ENCODE results near the gene IGF2BP3.

The IGF2BP3 gene

DNA sequence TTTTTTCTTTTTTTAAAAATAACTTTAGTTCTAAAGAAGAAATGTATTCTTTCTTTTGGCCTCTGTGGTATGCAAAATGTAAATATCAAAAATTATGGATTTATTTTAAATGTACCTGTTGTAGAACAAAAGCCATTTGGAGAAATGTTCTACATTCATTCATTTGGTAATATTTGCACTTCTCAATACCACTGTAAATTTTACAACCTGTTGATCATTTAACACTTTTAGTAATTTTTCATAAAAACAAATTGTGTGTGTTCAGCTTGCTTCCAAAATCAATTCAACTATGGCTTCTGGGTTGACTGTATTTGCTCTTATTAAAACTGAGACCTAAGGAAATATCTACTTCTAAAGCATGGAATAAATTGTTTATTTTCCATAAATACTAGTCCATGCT is 2.3 kb upstream of the IGF2BP3 start:
- in situ Hi-C loops (cut with HindIII; ENCODE audit: low sequenced_read_pairs): no loop called here

DNA sequence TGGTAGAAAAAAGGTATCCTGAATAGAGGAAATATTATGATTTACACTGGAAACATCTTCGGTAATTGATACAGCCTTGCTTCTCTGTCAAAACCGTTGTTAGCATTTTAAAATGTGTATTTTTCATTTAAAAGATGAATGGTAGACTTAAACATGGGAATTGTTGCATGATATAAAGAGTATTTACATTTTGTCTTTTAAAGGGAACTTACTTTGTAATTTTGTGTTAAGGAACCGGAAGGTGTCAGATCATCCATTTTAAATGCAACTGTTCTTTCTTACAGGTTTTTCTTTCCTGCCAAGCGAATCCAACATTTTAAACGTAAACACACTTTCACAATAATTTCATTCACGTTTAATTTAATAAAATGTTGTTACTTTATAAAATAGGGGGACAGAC is 1.8 kb upstream of the IGF2BP3 start:
- in situ Hi-C loops (cut with HindIII; ENCODE audit: low sequenced_read_pairs): no loop called here

DNA sequence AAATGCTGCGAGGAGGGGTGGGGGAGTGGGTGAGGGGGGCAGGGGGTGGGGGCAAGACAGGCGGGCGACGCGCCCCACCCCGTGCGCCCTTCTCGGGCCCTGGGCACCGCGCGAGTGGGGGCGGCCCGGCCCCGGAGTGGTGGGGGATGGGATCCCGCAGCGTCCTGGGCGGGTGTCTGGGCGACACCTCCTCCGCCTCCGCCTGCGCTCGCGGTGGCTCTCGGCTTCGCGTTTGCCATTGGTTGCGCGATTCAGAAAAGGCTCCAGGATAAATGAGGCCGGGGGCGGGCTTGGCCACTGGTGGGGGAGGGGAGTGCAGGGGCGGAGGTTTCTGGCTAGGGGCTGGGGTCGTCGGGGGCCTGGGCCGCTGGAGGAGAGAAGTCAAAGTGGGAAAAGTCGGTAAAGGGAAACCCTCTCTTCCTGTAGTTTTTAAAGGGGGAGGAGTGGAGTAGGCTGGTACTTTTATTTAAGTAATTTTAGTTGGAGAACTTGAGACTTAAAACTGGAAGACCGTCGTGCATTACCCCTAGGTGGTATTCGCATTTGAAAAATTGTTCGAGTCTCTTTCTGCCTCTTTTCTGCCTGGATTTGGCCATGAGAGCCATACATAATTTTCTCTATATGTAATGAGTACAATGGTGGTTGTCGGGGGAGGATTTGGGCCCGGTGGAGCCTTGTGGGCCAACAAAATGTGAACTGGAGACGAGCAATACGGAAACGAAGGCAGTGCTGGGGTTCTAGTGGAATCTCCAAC is 992 bp upstream of the IGF2BP3 start:
- in situ Hi-C loops (cut with HindIII; ENCODE audit: low sequenced_read_pairs): no loop called here

DNA sequence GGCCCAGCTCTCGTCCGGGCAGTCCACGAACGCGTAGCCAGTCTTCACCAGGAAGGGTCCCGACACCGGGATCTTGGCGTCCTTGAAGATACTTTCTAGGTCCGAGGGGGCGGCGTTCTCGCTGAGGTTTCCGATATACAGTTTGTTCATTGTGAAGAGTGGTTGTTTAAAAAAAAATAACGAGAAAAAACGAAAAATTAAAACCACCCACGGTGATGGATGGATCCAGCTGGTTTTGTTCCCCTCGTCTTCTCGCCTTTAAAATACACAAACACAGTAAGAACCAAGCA is 385 bp downstream of the IGF2BP3 start:
- in situ Hi-C loops (cut with HindIII; ENCODE audit: low sequenced_read_pairs): no loop called here

DNA sequence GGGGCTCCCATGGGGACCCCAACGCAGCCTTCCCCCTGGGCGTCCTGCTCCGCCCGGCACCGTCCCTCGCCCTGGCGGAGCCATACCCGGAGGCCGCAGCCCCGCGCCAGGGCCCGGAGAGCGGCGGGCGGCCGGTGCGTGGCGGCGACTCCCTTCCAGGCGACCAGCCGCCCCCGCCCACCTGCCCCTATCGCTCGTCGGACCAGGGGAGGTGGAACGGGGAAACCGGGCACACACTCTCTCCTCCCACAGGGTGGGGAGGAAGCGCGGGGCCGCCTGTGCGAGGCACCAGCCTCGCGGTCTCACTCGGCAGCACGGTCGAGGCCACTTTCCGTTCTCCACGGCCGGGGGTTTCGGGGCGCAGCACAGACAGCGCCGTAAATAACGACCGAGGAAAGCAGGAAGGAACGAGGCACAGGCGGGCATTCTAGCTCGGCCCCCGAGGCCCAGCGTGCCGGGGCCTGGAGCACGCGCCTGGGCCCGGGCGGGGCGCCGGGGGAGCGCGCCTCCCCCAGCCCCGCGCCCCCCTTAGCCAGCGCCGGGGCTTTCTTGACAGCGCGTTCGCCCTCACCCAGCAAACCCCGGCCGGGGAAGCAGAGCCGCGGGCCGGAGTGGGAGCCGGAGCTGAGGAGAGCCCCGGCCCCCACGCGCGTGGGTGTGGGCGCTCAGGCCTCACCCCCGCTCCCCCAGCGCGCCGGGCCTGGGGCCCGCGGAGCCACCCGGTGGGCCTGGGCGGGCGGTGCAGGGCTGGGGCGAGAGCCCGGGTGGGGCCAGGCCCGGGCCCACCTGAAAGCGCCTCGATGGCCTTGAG is 936 bp downstream of the IGF2BP3 start:
- in situ Hi-C loops (cut with HindIII; ENCODE audit: low sequenced_read_pairs): no loop called here

DNA sequence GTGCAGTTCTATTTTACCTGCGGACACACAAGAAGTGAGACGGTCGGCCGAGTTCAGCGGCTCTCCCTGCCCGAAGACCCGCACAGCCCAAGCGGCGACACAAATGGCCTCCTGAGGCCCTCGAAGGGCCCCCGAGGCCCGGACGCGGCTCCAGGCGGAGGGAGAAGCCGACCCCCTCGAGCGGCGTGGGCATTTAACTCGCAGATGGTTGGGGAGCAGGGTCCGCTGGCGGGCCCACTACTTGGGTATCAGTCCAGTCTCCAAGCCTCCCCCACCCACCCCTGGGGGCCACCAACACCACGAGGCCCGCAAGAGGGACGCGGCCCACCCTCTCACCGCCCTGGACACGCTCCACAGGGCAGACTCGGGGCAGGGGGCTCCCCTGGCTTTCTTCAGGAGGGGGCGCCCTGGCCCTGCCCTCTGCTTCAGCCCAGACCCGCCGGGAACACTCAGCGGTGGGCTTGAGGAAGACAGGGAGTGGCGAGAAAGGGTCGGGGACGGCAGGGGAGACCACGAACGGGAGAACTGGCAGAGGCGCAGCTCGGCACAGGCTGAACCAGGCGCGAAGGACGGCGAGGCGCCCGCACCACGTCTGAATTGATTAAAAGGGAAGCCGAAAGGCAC is 1.7 kb downstream of the IGF2BP3 start:
- in situ Hi-C loops (cut with HindIII; ENCODE audit: low sequenced_read_pairs): no loop called here

DNA sequence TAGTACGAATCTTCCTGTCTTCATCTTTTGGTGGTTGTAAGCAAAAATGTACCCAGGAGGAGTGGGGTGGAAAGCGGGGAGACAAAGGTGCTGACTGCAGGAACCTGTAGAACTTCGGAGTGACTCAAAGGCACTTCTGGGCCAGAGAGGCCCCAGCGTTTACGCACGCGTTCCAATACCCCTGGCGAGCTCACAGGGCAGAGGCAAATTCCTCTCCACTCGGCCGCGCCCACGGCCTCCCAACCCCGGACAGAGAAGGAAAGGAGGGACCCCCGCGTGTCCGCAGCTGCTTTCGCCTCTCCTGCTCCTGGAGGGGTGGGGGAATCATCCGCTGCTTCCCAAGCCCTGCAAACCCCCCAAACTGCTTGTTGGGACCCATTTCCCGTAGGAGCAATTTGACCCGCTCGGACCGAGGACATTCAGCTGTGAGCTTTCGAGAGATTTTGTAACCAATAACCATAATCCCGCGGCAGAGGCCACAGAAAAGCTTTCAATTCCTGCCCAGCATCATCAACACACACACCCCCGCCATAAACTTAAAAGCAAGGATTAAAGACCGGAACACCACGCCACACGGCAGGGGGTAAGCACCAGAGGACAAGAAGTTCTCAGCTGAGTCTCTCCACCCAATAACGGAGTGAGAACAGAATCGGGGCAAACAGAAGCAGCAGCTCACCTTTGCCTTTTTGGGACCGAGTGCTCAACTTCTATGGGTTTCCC is 2.3 kb downstream of the IGF2BP3 start:
- in situ Hi-C loops (cut with HindIII; ENCODE audit: low sequenced_read_pairs): no loop called here

DNA sequence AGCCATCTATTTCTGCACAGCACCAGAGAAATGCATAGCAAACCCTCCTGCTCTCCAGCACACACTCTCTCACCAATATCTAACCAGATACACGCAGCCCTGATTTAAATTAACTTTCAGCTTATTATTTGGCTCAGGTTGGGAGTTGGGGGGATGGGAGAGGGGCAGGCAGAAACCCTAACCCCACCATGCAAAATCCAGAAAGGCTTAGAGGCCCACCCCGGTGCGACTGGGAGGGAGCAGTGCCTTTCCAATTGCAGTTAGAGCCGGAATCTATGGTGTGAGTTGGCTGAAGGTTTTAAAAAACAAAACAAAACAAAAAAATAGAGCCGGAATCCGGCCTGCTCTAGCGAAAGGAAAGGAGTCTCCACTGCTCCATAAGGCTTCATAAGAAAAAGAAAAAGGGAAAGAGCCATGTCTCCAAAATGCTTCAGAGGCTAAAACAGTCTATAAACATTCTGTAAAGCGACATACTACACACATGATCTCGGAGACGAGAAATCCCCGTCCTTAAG is 2.9 kb downstream of the IGF2BP3 start:
- in situ Hi-C loops (cut with HindIII; ENCODE audit: low sequenced_read_pairs): no loop called here

DNA sequence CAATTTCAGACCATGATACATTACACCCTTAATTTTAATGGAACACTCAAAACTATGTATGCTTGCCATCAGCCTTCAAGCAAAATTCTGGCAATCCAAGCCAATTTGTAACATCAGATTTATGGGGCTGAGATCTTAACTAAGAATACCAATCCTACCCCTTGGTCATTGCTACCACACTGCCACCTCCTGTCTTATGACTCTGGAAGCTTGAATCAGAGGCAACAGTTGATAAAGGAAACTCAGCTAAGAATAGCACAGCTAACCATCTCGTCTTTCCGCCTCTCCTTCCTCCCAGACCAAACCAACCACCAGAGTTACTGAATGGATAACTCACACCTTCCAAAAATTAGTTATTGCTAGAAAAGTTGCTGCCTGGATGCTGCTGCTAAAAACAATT is 7.4 kb downstream of the IGF2BP3 start:
- in situ Hi-C loops (cut with HindIII; ENCODE audit: low sequenced_read_pairs): no loop called here

DNA sequence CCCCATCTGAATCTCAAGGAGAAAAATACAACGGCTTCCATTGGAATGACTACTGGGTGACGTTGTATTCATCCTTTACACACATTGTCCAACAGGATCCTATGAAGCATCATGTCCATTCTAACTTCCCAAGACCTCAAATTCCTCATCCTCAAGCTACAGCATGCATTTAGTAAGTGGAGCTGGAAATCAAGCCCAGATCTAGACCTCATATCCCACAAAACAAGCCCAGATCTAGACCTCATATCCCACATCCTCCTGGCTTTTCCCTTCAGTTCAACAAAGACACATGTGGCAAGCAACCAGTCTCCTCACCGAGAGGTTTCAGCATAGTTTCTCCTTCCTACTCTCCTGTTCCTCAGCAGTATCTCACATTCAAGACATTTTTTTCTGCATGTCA is 12.2 kb downstream of the IGF2BP3 start:
- in situ Hi-C loops (cut with HindIII; ENCODE audit: low sequenced_read_pairs): no loop called here

DNA sequence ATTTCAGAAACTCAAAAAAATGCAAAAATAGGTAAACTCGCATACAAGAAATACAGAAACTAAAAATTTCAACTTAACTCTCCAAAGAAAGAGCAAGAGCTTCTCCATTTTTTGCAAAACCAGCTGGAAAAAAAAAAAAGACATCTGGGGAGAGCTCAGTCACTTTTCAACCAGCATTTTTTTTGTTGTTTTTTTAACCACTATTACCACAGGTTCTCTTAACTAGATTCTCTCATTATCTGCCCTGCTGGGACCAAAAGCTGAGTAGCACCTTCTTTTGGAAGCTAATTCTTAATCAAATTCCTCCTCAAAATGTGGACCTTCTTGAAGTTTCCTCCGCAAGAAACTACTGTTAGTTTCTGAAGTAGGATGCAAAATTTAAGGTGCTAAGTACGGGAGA is 14.2 kb downstream of the IGF2BP3 start:
- in situ Hi-C loops (cut with HindIII; ENCODE audit: low sequenced_read_pairs): no loop called here

DNA sequence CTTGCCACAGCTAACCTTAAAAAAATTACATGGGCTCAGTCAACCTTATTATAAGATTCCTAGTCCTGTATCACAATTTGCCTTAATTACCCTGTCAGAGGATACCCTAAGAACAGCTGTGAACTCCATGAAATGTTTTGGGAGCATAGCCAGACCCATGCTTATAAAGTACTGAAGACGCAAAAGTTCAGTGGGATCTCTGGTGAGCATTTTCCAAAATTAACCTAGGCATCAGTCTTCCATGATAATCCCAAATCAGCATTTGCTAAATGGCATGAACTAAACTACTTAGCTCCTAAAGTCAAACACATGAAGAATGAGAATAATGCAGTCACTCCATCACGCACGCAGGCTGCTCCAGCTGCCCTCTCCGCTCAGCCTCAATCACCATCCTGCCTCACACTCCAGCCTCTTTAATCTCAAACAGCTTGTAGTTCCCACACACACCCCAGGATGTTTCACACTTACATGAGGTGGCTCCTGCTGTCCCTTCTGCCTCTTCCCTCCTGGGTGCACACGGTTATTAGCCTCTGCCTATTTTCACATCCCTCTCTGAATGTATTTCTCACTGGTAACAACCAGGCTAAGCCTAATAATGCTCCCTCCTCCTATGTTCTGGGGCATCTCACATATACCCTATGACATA is 15.3 kb downstream of the IGF2BP3 start:
- in situ Hi-C loops (cut with HindIII; ENCODE audit: low sequenced_read_pairs): no loop called here

DNA sequence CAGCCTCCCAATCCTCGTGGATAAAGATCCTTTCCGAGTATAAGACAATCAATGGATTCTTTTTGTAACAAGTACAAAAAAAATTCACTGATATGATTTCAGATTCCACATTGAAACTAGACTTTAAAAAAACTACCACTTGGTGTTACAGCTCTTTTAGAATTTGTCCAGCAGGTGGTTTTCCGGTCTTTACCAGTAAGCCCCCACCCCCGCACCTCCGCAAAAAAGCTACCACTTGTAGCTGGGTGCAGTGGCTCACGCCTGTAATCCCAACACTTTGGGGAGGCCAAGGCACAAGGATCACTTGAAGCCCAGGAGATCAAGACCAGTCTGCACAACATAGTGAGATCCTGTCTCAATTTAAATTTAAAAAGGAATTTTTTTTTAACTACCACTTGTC is 19.8 kb downstream of the IGF2BP3 start:
- in situ Hi-C loops (cut with HindIII; ENCODE audit: low sequenced_read_pairs): no loop called here

DNA sequence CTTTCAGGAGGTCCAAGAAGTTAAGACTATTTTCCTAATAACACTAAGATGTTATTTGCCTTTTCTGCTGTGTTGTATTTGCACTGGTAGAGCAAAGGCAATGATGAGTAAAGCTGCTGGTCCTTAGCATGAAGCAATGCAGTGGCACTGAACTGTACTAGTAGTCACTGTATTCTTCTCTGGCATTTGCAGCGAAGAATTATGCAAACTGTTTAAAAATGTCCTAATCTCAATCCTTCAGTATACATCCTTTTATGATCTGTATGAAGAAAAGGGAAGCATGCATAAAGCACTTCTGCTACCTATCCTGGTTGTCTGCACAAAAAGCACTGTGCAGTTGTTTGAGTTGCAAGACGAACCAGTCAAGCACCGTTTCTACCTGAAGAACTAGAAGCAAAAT is 20.4 kb downstream of the IGF2BP3 start:
- in situ Hi-C loops (cut with HindIII; ENCODE audit: low sequenced_read_pairs): no loop called here

DNA sequence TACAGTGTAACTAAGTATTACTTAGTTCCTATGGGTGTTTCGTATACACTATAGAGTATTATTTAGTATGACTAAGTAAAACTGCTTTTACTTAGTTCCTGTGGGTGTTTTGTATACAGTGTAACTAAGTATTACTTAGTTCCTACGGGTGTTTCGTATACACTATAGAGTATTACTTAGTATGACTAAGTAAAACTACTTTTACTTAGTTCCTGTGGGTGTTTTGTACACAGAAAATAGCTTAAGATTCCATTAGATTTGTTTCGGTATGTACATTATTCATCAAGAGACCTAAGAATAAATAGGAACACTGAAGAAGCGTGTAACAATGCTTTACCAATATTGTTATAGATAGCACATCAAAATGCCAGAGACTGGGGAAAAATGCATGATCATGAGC is 25.0 kb downstream of the IGF2BP3 start:
- in situ Hi-C loops (cut with HindIII; ENCODE audit: low sequenced_read_pairs): no loop called here

DNA sequence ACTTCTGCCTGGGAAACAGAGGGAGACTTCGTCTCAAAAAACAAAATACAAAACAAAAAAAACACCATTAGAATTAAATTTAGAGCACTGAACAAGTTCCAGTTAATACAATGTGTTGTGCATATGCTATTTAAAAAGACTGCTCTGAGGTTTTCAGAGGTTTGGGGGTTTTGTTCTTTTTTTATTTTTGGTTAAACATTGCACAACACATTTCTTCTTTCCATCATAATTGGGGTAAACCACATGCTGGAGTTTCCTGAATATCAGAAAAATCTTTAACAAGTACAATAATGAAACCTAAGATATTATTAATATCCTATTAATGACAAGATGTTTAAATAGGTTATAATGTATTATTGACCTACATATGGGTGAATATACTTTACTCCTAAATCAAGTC is 26.3 kb downstream of the IGF2BP3 start:
- in situ Hi-C loops (cut with HindIII; ENCODE audit: low sequenced_read_pairs): no loop called here

DNA sequence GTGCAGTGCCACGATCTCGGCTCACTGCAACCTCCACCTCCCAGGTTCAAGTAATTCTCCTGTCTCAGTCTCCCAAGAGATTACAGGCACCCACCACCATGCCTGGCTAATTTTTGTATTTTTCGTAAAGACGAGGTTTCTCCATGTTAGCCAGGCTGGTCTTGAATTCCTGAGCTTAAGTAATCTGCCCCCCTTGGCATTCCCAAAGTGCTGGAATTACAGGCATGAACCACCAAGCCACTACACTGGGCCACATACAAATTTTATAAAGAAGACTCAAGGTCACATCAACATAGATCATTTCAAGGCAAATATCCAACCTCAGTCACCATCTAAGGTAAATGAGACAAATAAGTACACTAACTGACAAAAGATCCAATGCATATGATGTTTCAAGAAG is 32.1 kb downstream of the IGF2BP3 start:
- in situ Hi-C loops (cut with HindIII; ENCODE audit: low sequenced_read_pairs): no loop called here

DNA sequence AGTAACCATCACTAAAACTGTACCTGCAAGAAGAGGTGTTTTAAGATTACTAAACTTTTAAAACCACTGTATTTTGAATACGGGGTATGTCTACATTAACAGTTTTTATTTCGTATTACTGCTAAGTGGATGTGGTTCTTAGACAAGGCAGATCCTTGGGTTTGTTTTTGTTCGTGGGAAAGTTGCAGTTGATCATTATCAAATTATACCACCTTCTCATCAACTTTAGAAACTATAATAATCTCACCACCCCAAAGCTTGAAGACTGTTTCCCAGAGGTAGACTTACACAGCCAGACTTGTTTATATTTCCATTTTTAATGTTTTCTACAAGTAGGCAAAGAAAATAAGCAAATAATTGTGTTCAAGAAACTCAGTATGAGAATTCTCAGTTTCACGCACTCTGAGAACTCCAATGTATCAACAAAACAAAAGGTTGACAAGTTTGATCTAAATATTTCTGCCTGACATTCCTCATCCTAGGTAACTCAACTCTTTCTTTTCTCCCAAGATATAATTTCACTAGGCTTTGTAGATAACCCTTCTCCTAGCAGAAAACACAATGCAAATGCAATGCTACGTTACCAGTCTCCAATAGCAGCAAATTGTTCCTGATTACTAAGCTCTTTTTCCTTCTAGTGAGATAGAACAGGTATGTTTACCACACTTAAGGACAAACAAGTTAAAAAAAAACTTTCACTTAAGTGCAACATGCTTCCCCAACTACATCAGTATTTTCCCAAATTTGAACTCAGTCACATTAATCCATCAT is 36.0 kb downstream of the IGF2BP3 start:
- in situ Hi-C loops (cut with HindIII; ENCODE audit: low sequenced_read_pairs): no loop called here

DNA sequence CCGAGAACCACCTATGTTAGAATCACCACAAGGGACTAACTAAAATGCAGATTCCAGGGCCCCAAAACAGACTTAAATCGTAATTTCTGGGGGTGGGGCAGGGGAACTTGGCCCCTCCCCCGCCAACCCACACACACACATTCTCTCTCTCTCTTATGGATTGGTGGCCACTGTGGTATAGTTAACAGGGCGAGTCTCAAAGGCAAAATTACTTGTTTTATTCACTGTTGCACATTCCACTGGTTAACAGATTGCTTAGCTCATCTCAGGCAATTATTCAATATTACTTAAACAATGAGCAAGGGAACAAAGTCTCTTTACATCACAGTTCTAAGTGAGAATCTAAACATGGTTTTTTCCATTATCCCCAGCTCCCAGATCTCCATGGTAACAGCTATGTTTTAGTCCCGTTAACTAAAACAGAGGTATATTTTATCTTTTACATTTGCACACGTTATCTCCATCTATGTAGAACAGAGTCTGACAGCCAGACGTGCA is 38.5 kb downstream of the IGF2BP3 start:
- in situ Hi-C loops (cut with HindIII; ENCODE audit: low sequenced_read_pairs): no loop called here

DNA sequence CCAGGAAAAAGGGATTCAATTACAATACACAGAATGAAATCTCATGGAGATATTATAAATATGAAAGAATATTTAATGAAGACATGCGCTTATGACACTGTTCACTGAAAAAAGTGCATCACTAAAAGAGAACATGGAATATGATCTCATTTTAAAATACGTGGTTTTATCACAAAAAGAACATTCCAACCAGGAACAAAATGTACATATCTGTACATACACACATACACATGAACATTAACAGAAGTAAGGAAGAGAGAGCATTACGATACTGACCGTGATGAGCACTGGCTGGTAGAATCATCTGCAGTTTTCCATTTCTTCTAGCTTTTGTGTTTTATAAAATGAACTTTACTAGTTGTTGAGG is 39.4 kb downstream of the IGF2BP3 start:
- in situ Hi-C loops (cut with HindIII; ENCODE audit: low sequenced_read_pairs): no loop called here

Data from DLD1 (cell line).